ENCODE results near the gene WFIKKN1. TPM values are rescaled to one million over a fixed set of nuclear protein-coding genes. Genes with fewer than 3 reads are reported as not detected.

Gene WFIKKN1
- total and polyA plus RNA-seq, 2 of the 4 experiments (the other 2 are of a cell fraction), result 0.10 TPM; not detected in 1

DNA sequence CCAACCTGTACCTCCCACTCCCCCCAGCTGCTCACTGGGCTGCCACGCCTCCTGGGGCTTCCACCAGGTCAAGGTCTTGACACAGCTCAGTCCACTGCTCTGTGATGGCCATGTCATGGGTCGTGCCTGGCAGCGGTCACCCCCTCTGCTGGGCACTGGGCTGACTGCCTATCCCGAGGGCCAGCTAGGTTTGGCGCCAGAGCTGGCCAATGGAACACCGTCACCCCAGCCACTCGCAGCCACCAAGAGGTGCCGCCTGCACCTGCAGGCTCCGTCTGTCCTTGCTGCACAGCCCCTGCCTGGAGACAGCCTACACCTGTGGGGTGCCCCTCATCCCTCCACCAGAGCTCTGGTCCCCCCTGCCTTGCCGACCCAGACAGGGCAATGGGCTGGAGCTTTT, 45.4 kb upstream of the WFIKKN1 start:
- Histone ChIP-seq H3K4ac (ENCODE audit: low read depth, low read length) (no peak overlapping the region), H2BK15ac (ENCODE audit: low read depth, low read length) (no peak overlapping the region), H4K20me1 (ENCODE audit: insufficient read depth, low read length) (peaks cover 6% of the 10 kb centered on the region), H3K36me3 (ENCODE audit: control insufficient read depth, insufficient read depth, low read length) (peaks cover 7% of the 10 kb centered on the region; the same call in 1 of the 2 replicates), H3K27me3 (ENCODE audit: control insufficient read depth, insufficient read depth, low read length) (no peaks in the 10 kb centered on the region), H3K9me3 (ENCODE audit: control insufficient read depth, insufficient read depth, low read length) (no peaks in the 10 kb centered on the region), H2BK20ac (ENCODE audit: low read depth, low read length) (no peak overlapping the region), H2AK9ac (replicated peaks; ENCODE audit: low read depth, low read length, poor library complexity) (peak overlapping the region; percentile 59), H3K56ac (ENCODE audit: extremely low read depth, insufficient read depth, low read length) (no peak overlapping the region), H4K5ac (ENCODE audit: low read depth, low read length) (no peak overlapping the region), H2AK5ac (ENCODE audit: low read depth, low read length) (no peak overlapping the region), H3K9ac (ENCODE audit: low read depth, low read length) (no peak overlapping the region), H3K18ac (ENCODE audit: low read depth, low read length) (no peak overlapping the region), H2AFZ (replicated peaks; ENCODE audit: low read length, poor library complexity) (peak overlapping the region; percentile 10), H4K91ac (ENCODE audit: insufficient read depth, low read depth, low read length) (no peak overlapping the region; the same call in 1 of the 2 replicates), H3K4me2 (ENCODE audit: low read depth, low read length) (no peak overlapping the region), H2BK120ac (ENCODE audit: low read depth, low read length) (no peak overlapping the region), H3K9me1 (ENCODE audit: insufficient read depth, low read length) (peaks cover 9% of the 10 kb centered on the region; the same call in 1 of the 2 replicates), H4K8ac (ENCODE audit: low read depth in 2 of 2, low read length in 2 of 2) (no peak overlapping the region), H3K4me3 (ENCODE audit: insufficient read depth, low read depth, low read length) (no peak overlapping the region), H3K4me1 (ENCODE audit: control insufficient read depth, insufficient read depth, low read length) (peaks cover 11% of the 10 kb centered on the region), H3K23ac (ENCODE audit: low read depth, low read length) (no peak overlapping the region), H2BK5ac (ENCODE audit: low read depth, low read length, poor library complexity, severe bottlenecking) (no peak overlapping the region), H3K14ac (replicated peaks; ENCODE audit: low read depth, low read length) (no peak overlapping the region), H3K79me1 (ENCODE audit: low read depth in 1 of 2, low read length in 2 of 2) (peaks cover 11 to 30% of the 10 kb centered on the region in 2 experiments; a peak in 3 of 4 replicates), H3K27ac (ENCODE audit: insufficient read depth, low read length) (no peak overlapping the region)
- 36% methylated on average over 9 of the region's 10 CpGs; no CpG with 5 or more reads in 1 of the 2 experiments for WGBS, 2 experiments (ENCODE audit: extremely low coverage in 2 of 2, insufficient read length in 1 of 2)
- intact Hi-C loops (cut with micrococcal nuclease) (no loop called here), dilution Hi-C loops (cut with HindIII; ENCODE audit: low sequenced_read_pairs, unreplicated experiment) (no loop called here), in situ Hi-C loops (cut with MboI; ENCODE audit: low sequenced_read_pairs) (no loop called here)
- no TSS peak for BruUV-seq (replicated peaks)
- ChIA-PET CTCF (no interaction called here), POLR2A (ENCODE audit: unreplicated experiment) (no interaction called here)
- DNase-seq, result no peak
- TF ChIP-seq, protein P1, sequence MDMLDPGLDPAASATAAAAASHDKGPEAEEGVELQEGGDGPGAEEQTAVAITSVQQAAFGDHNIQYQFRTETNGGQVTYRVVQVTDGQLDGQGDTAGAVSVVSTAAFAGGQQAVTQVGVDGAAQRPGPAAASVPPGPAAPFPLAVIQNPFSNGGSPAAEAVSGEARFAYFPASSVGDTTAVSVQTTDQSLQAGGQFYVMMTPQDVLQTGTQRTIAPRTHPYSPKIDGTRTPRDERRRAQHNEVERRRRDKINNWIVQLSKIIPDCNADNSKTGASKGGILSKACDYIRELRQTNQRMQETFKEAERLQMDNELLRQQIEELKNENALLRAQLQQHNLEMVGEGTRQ (IDR thresholded peaks at IDR 0.05; ENCODE audit: low read depth, low read length), result no peak
- TF ChIP-seq SMC3 (IDR thresholded peaks at IDR 0.05; ENCODE audit: low read depth, low read length) (no peak), RAD21 (IDR thresholded peaks at IDR 0.05; ENCODE audit: low read length) (no peak), MAZ (IDR thresholded peaks at IDR 0.05; ENCODE audit: borderline replicate concordance, low read depth, low read length) (no peak), NFE2L2 (IDR thresholded peaks at IDR 0.05; ENCODE audit: low read depth, low read length) (no peak), RCOR1 (IDR thresholded peaks at IDR 0.05; ENCODE audit: insufficient replicate concordance, low read length) (no peak), BHLHE40 (IDR thresholded peaks at IDR 0.05; ENCODE audit: low read depth, low read length) (no peak), MXI1 (IDR thresholded peaks at IDR 0.05; ENCODE audit: borderline replicate concordance, low read depth, low read length) (no peak)
- no peak for ATAC-seq (ENCODE audit: low read depth)
